Measurements from ENCODE around the gene DKC1. TPM values are rescaled to one million over a fixed set of nuclear protein-coding genes. Genes with fewer than 3 reads are reported as not detected.
"Not testable (repeated sequence)": the region's sequence is repeated elsewhere in the genome, so short reads cannot be mapped to it uniquely, and the experiment has no call there.

Gene DKC1
- total RNA-seq, 1 donor from 2014 or later = 46.8 TPM

- TF ChIP-seq CTCF (IDR thresholded peaks at IDR 0.05; ENCODE audit: partially characterized antibody, unreplicated experiment) = no peak
- H3K4me3 Mint-ChIP-seq (ENCODE audit: unreplicated experiment) = no peak overlapping the region
- H3K27ac Mint-ChIP-seq (ENCODE audit: unreplicated experiment) = no peak overlapping the region
- no peaks in the 10 kb centered on the region for H3K9me3 Mint-ChIP-seq (ENCODE audit: unreplicated experiment)
- no peaks in the 10 kb centered on the region for H3K27me3 Mint-ChIP-seq (ENCODE audit: unreplicated experiment)
- DNase-seq = no peak
- H3K4me1 Mint-ChIP-seq (ENCODE audit: low read depth, unreplicated experiment) = no peaks in the 10 kb centered on the region
- H3K36me3 Mint-ChIP-seq (ENCODE audit: unreplicated experiment) = no peaks in the 10 kb centered on the region
These were observed 49.9 kb downstream of the DKC1 start for GRCh38 chrX:154812341-154813101.

DNA sequence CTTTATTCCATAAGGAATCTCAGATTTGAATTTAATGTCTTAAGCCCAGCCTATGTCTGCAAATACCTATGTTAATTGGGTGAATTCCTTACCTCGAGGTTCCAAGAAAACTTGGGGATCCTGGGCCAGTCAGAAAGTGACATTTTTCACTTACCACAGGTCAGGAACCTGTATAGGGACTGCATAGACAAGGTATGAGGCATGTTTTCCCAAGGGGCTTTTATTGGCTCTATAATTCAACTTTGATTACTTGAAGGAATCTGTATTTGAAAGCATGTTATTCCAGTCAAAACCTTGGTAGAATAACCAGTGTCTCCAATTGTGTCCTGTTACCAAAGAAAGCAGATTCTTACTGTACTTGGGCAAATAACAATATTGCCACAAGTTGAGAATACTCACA is 51.1 kb downstream of the DKC1 start:
- no peak overlapping the region for H3K27ac Mint-ChIP-seq (ENCODE audit: unreplicated experiment)
- no peaks in the 10 kb centered on the region for H3K36me3 Mint-ChIP-seq (ENCODE audit: unreplicated experiment)
- no peaks in the 10 kb centered on the region for H3K27me3 Mint-ChIP-seq (ENCODE audit: unreplicated experiment)
- H3K9me3 Mint-ChIP-seq (ENCODE audit: unreplicated experiment) = no peaks in the 10 kb centered on the region
- no peak for DNase-seq
- no peak overlapping the region for H3K4me3 Mint-ChIP-seq (ENCODE audit: unreplicated experiment)
- no peak for TF ChIP-seq CTCF (IDR thresholded peaks at IDR 0.05; ENCODE audit: partially characterized antibody, unreplicated experiment)
- H3K4me1 Mint-ChIP-seq (ENCODE audit: low read depth, unreplicated experiment) = no peaks in the 10 kb centered on the region

DNA sequence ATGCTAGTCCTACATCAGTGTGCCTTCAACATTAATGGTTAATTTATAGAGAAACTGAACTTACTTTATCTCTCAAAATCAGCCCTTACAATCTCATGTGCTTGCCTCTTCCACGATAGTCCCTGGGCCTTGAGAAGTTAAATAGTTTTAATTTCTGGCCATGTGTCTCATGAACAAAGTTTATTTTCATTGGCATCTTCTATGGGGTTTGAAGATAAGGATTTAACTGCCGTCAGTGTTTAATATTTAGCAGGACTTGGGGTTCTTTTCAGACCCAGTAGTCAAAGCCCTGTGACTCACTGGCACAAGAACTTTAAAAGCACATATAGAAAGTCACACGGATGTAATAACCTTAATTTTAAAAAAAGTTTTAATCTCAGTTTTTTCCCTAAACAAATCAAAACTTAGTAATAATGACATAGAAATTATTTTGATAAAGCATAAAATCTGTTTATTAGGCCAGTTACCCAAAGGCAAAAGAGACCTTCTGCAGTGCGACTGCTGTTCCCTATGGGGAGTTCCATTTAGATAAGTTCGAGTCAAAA is 52.7 kb downstream of the DKC1 start:
- no peaks in the 10 kb centered on the region for H3K36me3 Mint-ChIP-seq (ENCODE audit: unreplicated experiment)

DNA sequence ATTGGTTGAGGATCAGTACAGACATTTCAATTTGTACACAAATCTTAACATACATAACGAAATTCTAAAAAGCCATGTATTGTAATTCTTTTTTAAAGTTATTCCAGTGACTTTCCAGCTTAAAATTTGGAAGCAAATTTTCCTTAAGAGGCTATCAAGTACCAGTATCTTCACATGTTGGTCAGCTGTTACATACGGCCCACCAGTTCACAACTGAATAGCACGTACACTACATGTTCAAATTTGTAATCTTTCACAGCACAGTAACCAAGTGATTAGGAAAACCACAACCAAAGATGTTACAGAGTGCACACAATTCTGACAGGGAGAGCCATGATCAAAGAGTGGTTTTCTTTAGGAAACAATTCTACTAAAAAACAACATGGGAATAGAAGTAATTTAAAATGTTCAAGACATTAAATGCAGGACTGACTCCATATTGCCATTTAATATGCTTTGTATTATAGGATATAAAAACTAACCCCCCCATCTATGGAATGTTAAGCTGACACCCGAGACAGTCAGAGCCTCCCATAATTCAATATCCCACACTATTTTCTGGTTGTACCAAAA is 53.7 kb downstream of the DKC1 start:
- not testable (repeated sequence) for H3K4me3 Mint-ChIP-seq (ENCODE audit: unreplicated experiment); H3K27me3 Mint-ChIP-seq (ENCODE audit: unreplicated experiment); H3K36me3 Mint-ChIP-seq (ENCODE audit: unreplicated experiment); H3K9me3 Mint-ChIP-seq (ENCODE audit: unreplicated experiment); H3K27ac Mint-ChIP-seq (ENCODE audit: unreplicated experiment); DNase-seq; H3K4me1 Mint-ChIP-seq (ENCODE audit: low read depth, unreplicated experiment)

More for the DNA sequence above, 52.7 kb downstream of the DKC1 start:
- no peaks in the 10 kb centered on the region for H3K27me3 Mint-ChIP-seq (ENCODE audit: unreplicated experiment)
- no peaks in the 10 kb centered on the region for H3K4me1 Mint-ChIP-seq (ENCODE audit: low read depth, unreplicated experiment)
- DNase-seq = no peak
- H3K4me3 Mint-ChIP-seq (ENCODE audit: unreplicated experiment) = no peak overlapping the region
- no peak overlapping the region for H3K27ac Mint-ChIP-seq (ENCODE audit: unreplicated experiment)
- no peak for TF ChIP-seq CTCF (IDR thresholded peaks at IDR 0.05; ENCODE audit: partially characterized antibody, unreplicated experiment)
- H3K9me3 Mint-ChIP-seq (ENCODE audit: unreplicated experiment) = no peaks in the 10 kb centered on the region

DNA sequence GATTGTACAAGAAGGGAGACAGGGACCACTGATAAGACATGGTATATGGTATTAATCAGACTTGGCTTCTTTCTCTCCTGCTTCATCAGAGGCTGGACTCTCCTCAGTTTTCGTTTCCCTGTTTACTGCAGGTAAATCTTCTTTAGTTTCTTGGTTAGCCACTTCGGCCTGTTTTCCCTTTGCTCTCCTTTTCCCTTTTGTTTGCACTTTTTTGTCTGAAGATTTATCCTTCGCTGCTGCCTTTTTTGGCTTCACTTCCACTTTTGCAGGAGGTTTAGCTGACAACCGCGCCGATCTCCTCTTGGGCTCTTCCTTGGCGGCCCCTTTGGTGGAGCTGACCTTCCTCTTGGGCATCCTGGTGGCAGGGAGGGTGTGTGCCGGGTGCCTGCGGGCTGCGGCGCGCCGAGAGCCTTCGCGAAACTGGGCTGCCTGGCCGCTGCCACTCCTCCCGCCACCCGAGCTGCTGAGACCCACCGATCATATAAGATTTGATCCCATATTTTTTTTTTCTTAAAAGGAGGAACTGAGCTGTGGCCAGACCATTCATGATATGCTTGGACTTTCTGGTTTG is 54.5 kb downstream of the DKC1 start:
- not testable (repeated sequence) for H3K4me1 Mint-ChIP-seq (ENCODE audit: low read depth, unreplicated experiment); H3K9me3 Mint-ChIP-seq (ENCODE audit: unreplicated experiment); H3K4me3 Mint-ChIP-seq (ENCODE audit: unreplicated experiment); DNase-seq; H3K27me3 Mint-ChIP-seq (ENCODE audit: unreplicated experiment); H3K27ac Mint-ChIP-seq (ENCODE audit: unreplicated experiment); H3K36me3 Mint-ChIP-seq (ENCODE audit: unreplicated experiment)
